Measurements from ENCODE around the gene CELF2. TPM values are rescaled to one million over a fixed set of nuclear protein-coding genes. Genes with fewer than 3 reads are reported as not detected.

CELF2 gene
- total RNA-seq, 2 donors from 2014 or later: 30.2 to 34.4 TPM

DNA sequence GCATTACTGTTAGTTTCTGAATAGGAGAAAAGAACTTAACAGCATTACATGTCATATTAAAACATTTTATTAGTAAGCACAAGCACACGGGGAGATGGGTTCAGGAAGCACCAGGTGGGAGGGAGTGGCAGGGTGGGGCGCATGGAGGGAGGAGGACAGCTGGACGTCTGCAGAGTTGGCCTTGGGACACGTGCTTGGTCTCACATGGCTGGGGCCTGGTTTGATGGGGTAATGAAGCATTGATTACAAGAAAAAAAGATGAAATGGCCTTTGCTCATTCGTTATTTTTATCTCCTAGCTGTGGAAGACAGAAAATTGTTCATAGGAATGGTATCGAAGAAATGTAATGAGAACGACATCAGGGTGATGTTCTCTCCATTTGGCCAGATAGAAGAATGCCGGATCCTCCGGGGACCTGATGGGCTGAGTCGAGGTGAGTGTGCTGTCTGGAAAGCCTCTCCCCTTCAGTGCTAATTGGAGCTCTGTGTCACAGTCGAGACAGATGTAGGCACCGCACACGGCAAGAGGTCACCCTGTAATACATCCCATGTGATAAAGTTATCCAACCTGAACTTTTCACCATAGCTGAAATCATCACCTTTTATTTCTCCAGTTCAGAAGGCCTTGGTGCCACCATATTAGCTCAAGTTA lies 239.9 kb downstream of the CELF2 start:
- no peak for DNase-seq
- H3K4me3 ChIP-seq: no peak overlapping the region

DNA sequence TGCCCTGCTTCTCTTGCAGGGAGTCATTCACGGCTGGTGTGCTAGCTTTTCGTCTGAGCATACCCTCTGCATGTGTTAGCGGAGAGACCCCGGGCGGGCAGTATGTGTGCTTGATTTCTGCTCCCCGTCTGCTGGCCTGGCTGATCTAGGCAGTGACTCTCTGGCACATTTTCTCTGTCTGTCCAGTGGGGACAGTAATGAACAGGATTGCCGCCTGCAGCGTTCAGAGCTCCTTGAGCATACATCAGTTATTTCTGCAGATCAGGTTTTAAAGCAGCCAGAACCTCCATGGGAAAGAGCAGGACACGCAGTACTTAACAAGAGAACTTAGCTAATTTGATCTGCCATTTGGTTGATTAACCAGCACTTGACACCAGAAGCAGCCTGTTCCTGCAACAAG lies 242.5 kb downstream of the CELF2 start:
- Histone ChIP-seq H3K4me1 (no peaks in the 10 kb centered on the region), H3K27me3 (no peaks in the 10 kb centered on the region), H3K9me3 (no peaks in the 10 kb centered on the region), H3K4me3 (no peak overlapping the region), H3K9ac (ENCODE audit: low read depth in 2 of 2, low read length in 2 of 2) (no peak overlapping the region), H3K27ac (no peak overlapping the region), H3K36me3 (no peaks in the 10 kb centered on the region)
- intact Hi-C loops (cut with DNase I): no loop called here
- TF ChIP-seq, protein P1, sequence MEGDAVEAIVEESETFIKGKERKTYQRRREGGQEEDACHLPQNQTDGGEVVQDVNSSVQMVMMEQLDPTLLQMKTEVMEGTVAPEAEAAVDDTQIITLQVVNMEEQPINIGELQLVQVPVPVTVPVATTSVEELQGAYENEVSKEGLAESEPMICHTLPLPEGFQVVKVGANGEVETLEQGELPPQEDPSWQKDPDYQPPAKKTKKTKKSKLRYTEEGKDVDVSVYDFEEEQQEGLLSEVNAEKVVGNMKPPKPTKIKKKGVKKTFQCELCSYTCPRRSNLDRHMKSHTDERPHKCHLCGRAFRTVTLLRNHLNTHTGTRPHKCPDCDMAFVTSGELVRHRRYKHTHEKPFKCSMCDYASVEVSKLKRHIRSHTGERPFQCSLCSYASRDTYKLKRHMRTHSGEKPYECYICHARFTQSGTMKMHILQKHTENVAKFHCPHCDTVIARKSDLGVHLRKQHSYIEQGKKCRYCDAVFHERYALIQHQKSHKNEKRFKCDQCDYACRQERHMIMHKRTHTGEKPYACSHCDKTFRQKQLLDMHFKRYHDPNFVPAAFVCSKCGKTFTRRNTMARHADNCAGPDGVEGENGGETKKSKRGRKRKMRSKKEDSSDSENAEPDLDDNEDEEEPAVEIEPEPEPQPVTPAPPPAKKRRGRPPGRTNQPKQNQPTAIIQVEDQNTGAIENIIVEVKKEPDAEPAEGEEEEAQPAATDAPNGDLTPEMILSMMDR (IDR thresholded peaks at IDR 0.05): no peak
- no peak for DNase-seq

More for the DNA sequence above, 239.9 kb downstream of the CELF2 start:
- Histone ChIP-seq H3K9me3 (no peaks in the 10 kb centered on the region), H3K27ac (no peak overlapping the region), H3K9ac (ENCODE audit: low read depth in 2 of 2, low read length in 2 of 2) (no peak overlapping the region), H3K36me3 (no peaks in the 10 kb centered on the region), H3K4me1 (no peaks in the 10 kb centered on the region), H3K27me3 (no peaks in the 10 kb centered on the region)
- intact Hi-C loops (cut with DNase I): no loop called here
- TF ChIP-seq, protein P1 (IDR thresholded peaks at IDR 0.05): no peak

DNA sequence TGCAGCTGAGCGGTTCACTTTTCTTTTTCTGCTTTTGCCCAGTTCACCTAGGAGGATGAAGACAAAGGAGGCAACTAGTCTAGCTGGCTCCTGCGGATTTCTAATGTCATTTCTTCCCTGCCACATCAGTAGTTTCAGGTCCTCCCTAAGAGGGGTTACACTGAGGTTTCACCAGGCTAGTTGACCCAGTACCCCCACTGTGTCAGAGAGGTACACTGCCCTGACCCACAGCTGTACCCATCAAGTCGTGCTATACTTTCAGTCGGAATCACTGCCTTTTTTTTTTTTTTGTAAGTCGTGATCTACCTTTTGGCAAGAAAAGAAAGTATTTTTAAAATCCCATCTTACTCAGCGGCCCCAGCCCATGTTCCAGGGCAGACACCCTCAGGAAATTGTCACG lies 243.5 kb downstream of the CELF2 start:
- TF ChIP-seq, protein P1 (IDR thresholded peaks at IDR 0.05): no peak
- Histone ChIP-seq H3K36me3 (no peaks in the 10 kb centered on the region), H3K4me3 (no peak overlapping the region), H3K27me3 (no peaks in the 10 kb centered on the region), H3K27ac (no peak overlapping the region), H3K9ac (ENCODE audit: low read depth in 2 of 2, low read length in 2 of 2) (no peak overlapping the region), H3K9me3 (no peaks in the 10 kb centered on the region), H3K4me1 (no peaks in the 10 kb centered on the region)
- intact Hi-C loops (cut with DNase I): no loop called here
- no peak for DNase-seq

DNA sequence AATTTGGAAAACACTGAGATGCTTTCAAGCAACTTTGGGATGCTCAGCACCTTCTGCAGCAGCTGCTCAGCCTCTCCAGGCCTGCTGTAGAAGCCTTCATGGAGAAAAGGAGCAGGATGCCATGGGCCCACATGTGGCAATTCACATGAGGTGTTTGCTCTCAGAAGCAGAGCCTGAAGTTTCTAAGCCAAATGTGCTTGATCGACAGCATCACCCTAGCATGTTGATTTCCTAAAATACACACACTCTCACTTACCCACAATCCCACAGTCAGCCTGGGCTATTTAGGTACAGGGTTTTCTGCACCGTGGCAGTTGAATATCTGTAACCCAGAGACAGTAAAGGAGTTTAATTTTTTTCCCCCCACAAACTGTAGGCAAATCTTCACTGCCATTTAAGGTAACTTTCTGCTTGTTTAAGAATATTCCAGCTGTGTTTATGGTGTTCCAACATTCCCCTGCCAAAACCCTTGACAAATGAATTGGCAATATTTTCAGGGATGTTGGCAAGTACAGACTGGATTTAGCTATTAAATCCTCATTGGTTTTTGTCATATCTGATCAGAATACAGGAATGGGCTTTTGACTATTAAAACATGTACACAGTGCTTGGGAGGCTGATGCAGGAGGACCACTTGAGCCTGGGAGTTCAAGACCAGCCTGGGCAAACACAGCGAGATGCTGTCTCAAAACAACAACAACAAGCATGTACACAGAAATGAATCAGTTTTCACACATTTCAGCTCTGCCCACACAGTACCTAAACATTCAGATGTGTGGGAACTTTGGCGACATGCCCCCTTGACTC lies 244.2 kb downstream of the CELF2 start:
- no peak for DNase-seq
- Histone ChIP-seq H3K27ac (no peak overlapping the region), H3K36me3 (no peaks in the 10 kb centered on the region)

DNA sequence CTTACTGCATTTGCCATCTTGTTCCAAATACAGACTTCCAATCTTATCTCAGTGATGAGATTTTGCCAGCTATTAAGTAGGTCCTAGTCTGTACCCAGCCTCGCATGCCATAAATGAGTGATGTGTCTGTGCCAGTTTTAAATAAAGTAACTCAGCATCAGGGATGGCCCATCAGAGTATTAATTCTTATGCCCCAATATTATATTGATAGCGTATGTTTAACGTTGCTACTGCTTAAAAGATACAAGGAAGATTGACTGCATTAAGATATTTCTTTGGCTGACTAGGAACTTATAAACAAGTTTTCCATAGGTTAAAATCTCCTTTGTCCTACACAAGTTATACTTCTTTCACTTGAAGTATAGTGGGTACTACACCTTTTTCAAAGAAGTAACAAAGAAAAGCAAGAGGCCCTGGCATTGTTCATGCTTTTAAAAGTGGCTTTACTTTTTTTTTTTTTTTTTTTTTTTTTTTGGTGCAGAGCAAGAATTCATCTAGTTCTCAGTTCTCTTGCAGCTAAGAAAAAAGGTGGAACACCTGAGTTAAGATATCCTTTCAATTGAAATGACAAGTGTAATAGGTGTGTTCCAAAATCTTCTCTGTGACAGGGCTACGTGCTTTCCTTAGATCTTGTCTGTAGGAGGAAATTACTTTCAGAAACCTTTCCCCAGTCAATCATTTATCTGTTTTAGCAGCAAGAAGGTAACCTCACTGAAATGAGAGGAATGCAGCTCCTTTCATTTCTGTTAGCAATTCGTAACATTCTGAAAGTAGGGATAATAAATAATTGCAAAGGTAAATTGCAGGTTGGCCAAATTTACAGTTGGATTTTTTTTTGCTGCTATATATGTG lies 245.0 kb downstream of the CELF2 start:
- Histone ChIP-seq H3K27ac (no peak overlapping the region), H3K4me3 (no peak overlapping the region), H3K36me3 (no peaks in the 10 kb centered on the region), H3K4me1 (no peaks in the 10 kb centered on the region), H3K27me3 (no peaks in the 10 kb centered on the region), H3K9ac (ENCODE audit: low read depth in 2 of 2, low read length in 2 of 2) (no peak overlapping the region), H3K9me3 (no peaks in the 10 kb centered on the region)
- TF ChIP-seq, protein P1 (IDR thresholded peaks at IDR 0.05): no peak
- DNase-seq: no peak
- intact Hi-C loops (cut with DNase I): no loop called here

More for the DNA sequence above, 244.2 kb downstream of the CELF2 start:
- TF ChIP-seq, protein P1 (IDR thresholded peaks at IDR 0.05): no peak
- H3K4me3 ChIP-seq: no peak overlapping the region
- H3K9ac ChIP-seq (ENCODE audit: low read depth in 2 of 2, low read length in 2 of 2): no peak overlapping the region
- intact Hi-C loops (cut with DNase I): no loop called here
- H3K27me3 ChIP-seq: no peaks in the 10 kb centered on the region
- no peaks in the 10 kb centered on the region for H3K9me3 ChIP-seq
- H3K4me1 ChIP-seq: no peaks in the 10 kb centered on the region

Data from colonic mucosa (tissue), 4 donors.